ENCODE data around the gene BDNF. TPM values are rescaled to one million over a fixed set of nuclear protein-coding genes. Genes with fewer than 3 reads are reported as not detected.

BDNF gene
- total RNA-seq, 1 donor from 2014 or later: 5.5 TPM

GRCh38 chr11:27622541-27623300 is 77.5 kb downstream of the BDNF start:
- TF ChIP-seq, protein P1, sequence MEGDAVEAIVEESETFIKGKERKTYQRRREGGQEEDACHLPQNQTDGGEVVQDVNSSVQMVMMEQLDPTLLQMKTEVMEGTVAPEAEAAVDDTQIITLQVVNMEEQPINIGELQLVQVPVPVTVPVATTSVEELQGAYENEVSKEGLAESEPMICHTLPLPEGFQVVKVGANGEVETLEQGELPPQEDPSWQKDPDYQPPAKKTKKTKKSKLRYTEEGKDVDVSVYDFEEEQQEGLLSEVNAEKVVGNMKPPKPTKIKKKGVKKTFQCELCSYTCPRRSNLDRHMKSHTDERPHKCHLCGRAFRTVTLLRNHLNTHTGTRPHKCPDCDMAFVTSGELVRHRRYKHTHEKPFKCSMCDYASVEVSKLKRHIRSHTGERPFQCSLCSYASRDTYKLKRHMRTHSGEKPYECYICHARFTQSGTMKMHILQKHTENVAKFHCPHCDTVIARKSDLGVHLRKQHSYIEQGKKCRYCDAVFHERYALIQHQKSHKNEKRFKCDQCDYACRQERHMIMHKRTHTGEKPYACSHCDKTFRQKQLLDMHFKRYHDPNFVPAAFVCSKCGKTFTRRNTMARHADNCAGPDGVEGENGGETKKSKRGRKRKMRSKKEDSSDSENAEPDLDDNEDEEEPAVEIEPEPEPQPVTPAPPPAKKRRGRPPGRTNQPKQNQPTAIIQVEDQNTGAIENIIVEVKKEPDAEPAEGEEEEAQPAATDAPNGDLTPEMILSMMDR (conservative IDR thresholded peaks at IDR 0.05): no peak
- Mint-ChIP-seq H3K36me3 (no peaks in the 10 kb centered on the region), H3K9me3 (no peaks in the 10 kb centered on the region), H3K27ac (no peak overlapping the region), H3K27me3 (peaks cover 3% of the 10 kb centered on the region), H3K4me3 (no peak overlapping the region), H3K4me1 (ENCODE audit: unreplicated experiment) (no peaks in the 10 kb centered on the region)
- DNase-seq (ENCODE audit: extremely low spot score, unreplicated experiment): no peak

DNA sequence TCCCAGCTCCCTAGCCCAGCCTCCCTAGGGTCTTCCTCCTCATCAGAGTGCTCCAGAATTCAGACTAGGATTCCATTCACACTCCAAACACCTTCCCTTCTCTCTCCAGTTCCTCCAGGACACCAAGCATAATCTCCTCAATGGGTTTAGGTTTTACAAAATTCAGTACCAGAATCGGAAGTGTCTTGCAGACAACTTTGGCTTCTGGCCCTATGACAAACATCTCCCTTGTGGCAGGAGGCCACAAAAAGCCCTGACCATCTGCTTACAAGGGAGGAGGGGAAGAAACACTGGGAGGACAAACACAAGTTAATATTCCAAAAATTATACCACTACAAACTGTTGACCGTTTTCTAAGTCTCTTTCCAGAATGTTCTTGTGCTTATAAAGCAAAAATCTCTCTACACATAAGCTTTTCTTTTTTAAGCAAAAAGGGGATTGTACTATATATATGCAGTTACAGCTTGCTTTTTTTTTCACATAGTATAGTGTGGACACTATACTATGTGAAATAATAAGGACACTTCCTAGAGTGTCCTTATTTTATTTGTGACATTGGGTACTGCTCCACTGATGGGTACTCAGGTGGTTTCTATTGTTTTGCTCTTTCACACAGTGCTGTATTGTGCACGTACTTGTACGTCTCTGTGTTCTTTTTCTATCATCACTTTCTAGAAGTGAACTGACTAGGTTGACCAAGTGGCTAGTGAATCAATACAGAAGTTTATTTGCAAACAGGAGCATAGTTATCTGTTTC is 78.7 kb downstream of the BDNF start:
- no peaks in the 10 kb centered on the region for H3K36me3 Mint-ChIP-seq
- DNase-seq (ENCODE audit: extremely low spot score, unreplicated experiment): no peak
- H3K4me3 Mint-ChIP-seq: no peak overlapping the region
- H3K9me3 Mint-ChIP-seq: no peaks in the 10 kb centered on the region
- no peaks in the 10 kb centered on the region for H3K4me1 Mint-ChIP-seq (ENCODE audit: unreplicated experiment)
- TF ChIP-seq, protein P1 (conservative IDR thresholded peaks at IDR 0.05): no peak
- no peaks in the 10 kb centered on the region for H3K27me3 Mint-ChIP-seq
- no peak overlapping the region for H3K27ac Mint-ChIP-seq

GRCh38 chr11:27619763-27620335 is 80.4 kb downstream of the BDNF start:
- H3K4me1 Mint-ChIP-seq (ENCODE audit: unreplicated experiment): no peaks in the 10 kb centered on the region
- H3K27ac Mint-ChIP-seq: no peak overlapping the region
- no peak overlapping the region for H3K4me3 Mint-ChIP-seq
- H3K9me3 Mint-ChIP-seq: no peaks in the 10 kb centered on the region
- DNase-seq (ENCODE audit: extremely low spot score, unreplicated experiment): no peak
- no peaks in the 10 kb centered on the region for H3K27me3 Mint-ChIP-seq
- H3K36me3 Mint-ChIP-seq: peaks cover 4% of the 10 kb centered on the region
- TF ChIP-seq, protein P1 (conservative IDR thresholded peaks at IDR 0.05): no peak

DNA sequence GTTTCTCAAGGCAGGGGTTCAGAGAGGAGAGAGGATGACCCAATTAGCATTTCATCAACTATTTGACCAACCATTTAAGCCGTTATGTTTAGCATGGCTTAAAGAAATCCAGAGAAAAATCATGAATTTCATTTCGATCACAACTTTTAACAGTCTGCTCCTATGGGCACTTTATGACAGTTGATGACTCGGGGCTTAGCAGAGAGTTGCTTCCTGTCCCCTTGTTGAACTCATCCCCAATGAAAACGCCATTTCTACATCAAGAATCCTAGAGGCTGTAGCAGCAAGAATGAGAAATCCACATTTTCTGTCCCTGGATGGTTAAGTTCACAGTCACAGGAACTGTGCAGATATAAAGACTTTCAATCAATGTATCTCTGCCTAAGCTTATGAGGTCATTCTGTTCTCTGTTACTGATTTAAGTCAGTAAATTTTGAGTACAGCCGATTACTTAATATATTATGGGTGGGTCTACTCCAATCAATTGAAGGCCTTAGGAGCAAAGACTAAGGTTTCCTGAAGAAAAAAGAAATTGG is 81.1 kb downstream of the BDNF start:
- Mint-ChIP-seq H3K9me3 (no peaks in the 10 kb centered on the region), H3K4me1 (ENCODE audit: unreplicated experiment) (no peaks in the 10 kb centered on the region), H3K27me3 (no peaks in the 10 kb centered on the region), H3K4me3 (no peak overlapping the region), H3K27ac (no peak overlapping the region), H3K36me3 (peaks cover 4% of the 10 kb centered on the region)
- DNase-seq (ENCODE audit: extremely low spot score, unreplicated experiment): no peak
- TF ChIP-seq, protein P1 (conservative IDR thresholded peaks at IDR 0.05): no peak

GRCh38 chr11:27618281-27618915 is 81.9 kb downstream of the BDNF start:
- H3K36me3 Mint-ChIP-seq: peaks cover 4% of the 10 kb centered on the region
- no peaks in the 10 kb centered on the region for H3K9me3 Mint-ChIP-seq
- no peak overlapping the region for H3K4me3 Mint-ChIP-seq
- no peaks in the 10 kb centered on the region for H3K27me3 Mint-ChIP-seq
- H3K4me1 Mint-ChIP-seq (ENCODE audit: unreplicated experiment): no peaks in the 10 kb centered on the region
- DNase-seq (ENCODE audit: extremely low spot score, unreplicated experiment): no peak
- no peak overlapping the region for H3K27ac Mint-ChIP-seq
- TF ChIP-seq, protein P1 (conservative IDR thresholded peaks at IDR 0.05): no peak
